GM23338 (cell line): Measurements from ENCODE around the gene ALDH1A2. TPM values are rescaled to one million over a fixed set of nuclear protein-coding genes. Genes with fewer than 3 reads are reported as not detected.

Experiments used
- ATAC-seq: fragments of 200-7000 bp; cut with Tn5 transposase; 3 replicates; pipeline ENCODE4 v1.9.1; 2020
- DNase-seq: peaks from one replicate; pipeline ENCODE4 v3.0.0-alpha.2; 2015; ENCODE audit warnings: low spot score
- H2AFZ ChIP-seq: fragments of 200-600 bp; sonication (generic); 2 replicates; pipeline ENCODE4 v1.8.0; 2016; ENCODE audit warnings: antibody characterized with exemption, mild to moderate bottlenecking, moderate library complexity
- H3F3A ChIP-seq: fragments of 200-600 bp; sonication (generic); replicated peaks from 2 replicates; pipeline ENCODE4 v1.8.0; 2017; ENCODE audit warnings: antibody characterized with exemption, mixed run types, low read depth
- H3K27ac ChIP-seq: fragments of 200-600 bp; sonication (generic); 2 replicates; pipeline ENCODE4 v1.6.1; 2016; ENCODE audit warnings: low read depth
- H3K27me3 ChIP-seq: fragments of 200-600 bp; sonication (generic); 2 replicates; pipeline ENCODE4 v1.8.0; 2016; ENCODE audit warnings: mild to moderate bottlenecking, mixed run types, moderate library complexity; ENCODE audit not compliant: insufficient read depth
- H3K36me3 ChIP-seq: fragments of 200-600 bp; sonication (generic); 2 replicates; pipeline ENCODE4 v1.8.0; 2016; ENCODE audit warnings: mild to moderate bottlenecking; ENCODE audit not compliant: insufficient read depth
- H3K4me1 ChIP-seq: fragments of 200-600 bp; sonication (generic); 2 replicates; pipeline ENCODE4 v1.8.0; 2016; ENCODE audit warnings: mild to moderate bottlenecking, moderate library complexity; ENCODE audit not compliant: insufficient read depth
- H3K4me2 ChIP-seq: fragments of 200-600 bp; sonication (generic); 2 replicates; pipeline ENCODE4 v1.7.1; 2017; ENCODE audit warnings: mixed run types
- H3K4me3 ChIP-seq: fragments of 200-600 bp; sonication (generic); 2 replicates; pipeline ENCODE4 v1.6.1; 2016; ENCODE audit warnings: mixed run types
- H3K79me2 ChIP-seq: fragments of 200-600 bp; sonication (generic); replicated peaks from 2 replicates; pipeline ENCODE4 v1.8.0; 2017; ENCODE audit warnings: mild to moderate bottlenecking; ENCODE audit not compliant: insufficient read depth
- H3K9me2 ChIP-seq: fragments of 200-600 bp; sonication (generic); 2 replicates; pipeline ENCODE4 v1.8.0; 2017; ENCODE audit not compliant: insufficient read depth
- H4K20me1 ChIP-seq: fragments of 200-600 bp; sonication (generic); replicated peaks from 2 replicates; pipeline ENCODE4 v1.8.0; 2017; ENCODE audit warnings: mild to moderate bottlenecking; ENCODE audit not compliant: insufficient read depth
- H3K27ac Mint-ChIP-seq: 2 replicates; pipeline ENCODE4 v1.8.0; 2020; ENCODE audit warnings: inconsistent platforms, mild to moderate bottlenecking, moderate library complexity, mixed read lengths
- H3K27me3 Mint-ChIP-seq: 3 replicates; pipeline ENCODE4 v1.8.0; 2022; ENCODE audit warnings: low read depth, mild to moderate bottlenecking, moderate library complexity, mixed read lengths, inconsistent platforms; ENCODE audit not compliant: insufficient read depth, poor library complexity
- H3K36me3 Mint-ChIP-seq: 3 replicates; pipeline ENCODE4 v1.8.0; 2021; ENCODE audit warnings: low read depth, mild to moderate bottlenecking, inconsistent platforms, moderate library complexity, mixed read lengths
- H3K4me1 Mint-ChIP-seq: 3 replicates; pipeline ENCODE4 v1.8.0; 2020; ENCODE audit warnings: mild to moderate bottlenecking, inconsistent platforms, mixed read lengths
- H3K4me3 Mint-ChIP-seq: 3 replicates; pipeline ENCODE4 v1.8.0; 2021; ENCODE audit warnings: moderate library complexity, mild to moderate bottlenecking, inconsistent platforms, mixed read lengths
- H3K9me3 Mint-ChIP-seq: 3 replicates; pipeline ENCODE4 v1.8.0; 2020; ENCODE audit warnings: moderate library complexity, mild to moderate bottlenecking, inconsistent platforms, mixed read lengths
- CREB1 ChIP-seq: fragments of 250-450 bp; sonication (Bioruptor Pico); IDR thresholded peaks from 2 replicates; pipeline ENCODE4 v1.5.0; 2020; ENCODE audit warnings: low read depth, mild to moderate bottlenecking, moderate library complexity
- CTCF ChIP-seq, 2 experiments: fragments of 200-600 bp in 1 of 2; sonication (generic) in 1 of 2; conservative IDR thresholded peaks; 2 replicates each; pipeline versions ENCODE4 v1.5.1 to v1.6.1; 2016 to 2017; ENCODE audit warnings: antibody characterized with exemption in 2 of 2, low read depth in 2 of 2, mild to moderate bottlenecking in 2 of 2, moderate library complexity in 1 of 2
- ETS1 ChIP-seq: IDR thresholded peaks from 2 replicates; pipeline ENCODE4 v1.6.1; 2016; ENCODE audit warnings: antibody characterized with exemption
- EZH2 ChIP-seq: fragments of 200-600 bp; sonication (generic); IDR thresholded peaks from one replicate; pipeline ENCODE4 v1.8.0; 2017; ENCODE audit warnings: antibody characterized with exemption, mild to moderate bottlenecking, low read depth; ENCODE audit not compliant: unreplicated experiment
- EZH2phosphoT487 ChIP-seq: fragments of 200-600 bp; sonication (generic); IDR thresholded peaks from one replicate; pipeline ENCODE4 v1.8.1; 2018; ENCODE audit warnings: antibody characterized with exemption; ENCODE audit not compliant: unreplicated experiment
- JUNB ChIP-seq: IDR thresholded peaks from one replicate; pipeline ENCODE4 v1.6.1; 2016; ENCODE audit warnings: antibody characterized with exemption; ENCODE audit not compliant: unreplicated experiment
- NANOG ChIP-seq: IDR thresholded peaks from 2 replicates; pipeline ENCODE4 v1.6.1; 2016; ENCODE audit warnings: antibody characterized with exemption, borderline replicate concordance
- REST ChIP-seq: IDR thresholded peaks from one replicate; pipeline ENCODE4 v1.6.1; 2018; ENCODE audit warnings: antibody characterized with exemption; ENCODE audit not compliant: unreplicated experiment
- STAT1 ChIP-seq: IDR thresholded peaks from one replicate; pipeline ENCODE4 v1.6.1; 2016; ENCODE audit warnings: antibody characterized with exemption; ENCODE audit not compliant: unreplicated experiment
- ZNF114 ChIP-seq: fragments of 250-450 bp; sonication (Bioruptor Pico); IDR thresholded peaks from 2 replicates; pipeline ENCODE4 v1.5.0; 2020; ENCODE audit warnings: mild to moderate bottlenecking, moderate library complexity
- ZNF331 ChIP-seq: fragments of 250-450 bp; sonication (Bioruptor Pico); IDR thresholded peaks from 2 replicates; pipeline ENCODE4 v1.5.0; 2020; ENCODE audit warnings: low read depth, mild to moderate bottlenecking, moderate library complexity
- ZNF462 ChIP-seq: fragments of 250-450 bp; sonication (Bioruptor Pico); IDR thresholded peaks from 2 replicates; pipeline ENCODE4 v1.5.0; 2020; ENCODE audit warnings: mild to moderate bottlenecking, moderate library complexity
- polyA plus RNA-seq: library from polyadenylated mRNA; unstranded; fragments of >200 nt; fragmentation: Nextera tagmentation; extraction: Ambion mirVana; gene quantifications from 2 replicates; pipeline ENCODE4 v1.2.1, GENCODE V29; 2016
- total RNA-seq: library from RNA; depleted of rRNA; stranded (reverse); fragments of >200 nt; shearing (Covaris generic); gene quantifications from 2 replicates; pipeline ENCODE4 v1.2.3, GENCODE V29; 2014

ALDH1A2 gene
- total and polyA plus RNA-seq, 2 experiments from 2014 or later = 0.80 TPM; not detected in 1

- no peak for TF ChIP-seq EZH2phosphoT487
- no peak for TF ChIP-seq REST
- TF ChIP-seq CREB1 = no peak
These were observed 114.1 kb downstream of the ALDH1A2 start (continued) for GRCh38 chr15:57951328-57951932.

- no peaks in the 10 kb centered on the region for H3F3A ChIP-seq
- H3K27me3 ChIP-seq = no peaks in the 10 kb centered on the region
- no peaks in the 10 kb centered on the region for H3K9me2 ChIP-seq
- H3K36me3 ChIP-seq = no peaks in the 10 kb centered on the region
- no peaks in the 10 kb centered on the region for H3K4me1 ChIP-seq
- no peak overlapping the region for H3K4me2 ChIP-seq
- H2AFZ ChIP-seq = no peak overlapping the region; the same call in none of the 2 replicates
- 0 out of 3 replicates have a peak, but pooled peaks cover 2% of the 10 kb centered on the region for H3K4me1 Mint-ChIP-seq
- ATAC-seq = no peak
- H3K27ac Mint-ChIP-seq = no peak overlapping the region; the same call in 1 of the 2 replicates
- H4K20me1 ChIP-seq = no peaks in the 10 kb centered on the region
- H3K27me3 Mint-ChIP-seq = no peaks in the 10 kb centered on the region
- H3K4me3 ChIP-seq = no peak overlapping the region
- H3K36me3 Mint-ChIP-seq = no peaks in the 10 kb centered on the region
- H3K27ac ChIP-seq = no peak overlapping the region
- H3K4me3 Mint-ChIP-seq = no peak overlapping the region
- DNase-seq = no peak
- H3K9me3 Mint-ChIP-seq = no peaks in the 10 kb centered on the region; the same call in 2 of the 3 replicates
- no peaks in the 10 kb centered on the region for H3K79me2 ChIP-seq
- TF ChIP-seq JUNB (no peak), EZH2 (no peak), CTCF (conservative IDR thresholded peaks at IDR 0.05; ENCODE audit: low read depth in 2 of 2) (no peak), ZNF462 (CRISPR knock-in tag) (no peak), NANOG (no peak), CREB1 (no peak), ZNF331 (no peak), STAT1 (no peak), ZNF114 (CRISPR knock-in tag) (no peak), ETS1 (no peak)
These were observed 115.0 kb downstream of the ALDH1A2 start for GRCh38 chr15:57950381-57950946.
